Mammary epithelial cell (primary cell): ENCODE data around the gene FBLN5.

Source experiments
- CTCF ChIP-seq, 2 donors: IDR thresholded peaks in 1 of 2; conservative IDR thresholded peaks in 1 of 2; 2 replicates each; pipeline ENCODE4 v1.5.1; 2011 to 2012; ENCODE audit warnings: inconsistent platforms in 2 of 2, low read length in 2 of 2, mild to moderate bottlenecking in 2 of 2, control low read depth in 1 of 2, low read depth in 1 of 2; ENCODE audit not compliant: insufficient read depth in 1 of 2; ENCODE audit errors: extremely low read depth in 1 of 2
- EZH2 ChIP-seq: IDR thresholded peaks from 2 replicates; pipeline ENCODE4 v1.6.1; 2012; ENCODE audit warnings: low read length, inconsistent platforms, borderline replicate concordance

GRCh38 chr14:91837076-91837475 is 110.4 kb downstream of the FBLN5 start:
- TF ChIP-seq CTCF (conservative IDR thresholded peaks at IDR 0.05 in 1 of 2, IDR thresholded peaks at IDR 0.05 in 1 of 2; ENCODE audit: extremely low read depth in 1 of 2, insufficient read depth in 1 of 2, low read depth in 1 of 2, low read length in 2 of 2), result no peak
- TF ChIP-seq EZH2, result no peak
